Astrocyte (in vitro differentiated cells and primary cell): Measurements from ENCODE around the gene ITGAV. TPM values are rescaled to one million over a fixed set of nuclear protein-coding genes. Genes with fewer than 3 reads are reported as not detected.
A peak's percentile ranks its signal among the peaks of the same experiment; 100 is the strongest.

Experiments used
- DNase-seq: peaks from one replicate; pipeline ENCODE4 v3.0.0-alpha.2; 2010; ENCODE audit warnings: low read depth
- FAIRE-seq: peaks from 2 replicates; lab custom pipeline; 2011; peaks lifted over from hg19 to GRCh38; lab: Jason Lieb, UNC
- H2AFZ ChIP-seq: 2 replicates; pipeline ENCODE4 v1.6.0; 2012; ENCODE audit warnings: low read depth, low read length, inconsistent platforms
- H3K27ac ChIP-seq: 2 replicates; pipeline ENCODE4 v1.5.1; 2011; ENCODE audit warnings: low read depth, low read length, inconsistent platforms
- H3K27me3 ChIP-seq: 2 replicates; pipeline ENCODE4 v1.6.0; 2011; ENCODE audit warnings: low read length, inconsistent platforms; ENCODE audit not compliant: insufficient read depth
- H3K36me3 ChIP-seq: 2 replicates; pipeline ENCODE4 v1.5.1; 2011; ENCODE audit warnings: low read length, inconsistent platforms; ENCODE audit not compliant: insufficient read depth
- H3K4me1 ChIP-seq: 2 replicates; pipeline ENCODE4 v1.5.1; 2011; ENCODE audit warnings: low read length, inconsistent platforms; ENCODE audit not compliant: insufficient read depth
- H3K4me2 ChIP-seq: 2 replicates; pipeline ENCODE4 v1.6.0; 2012; ENCODE audit warnings: low read length, inconsistent platforms
- H3K4me3 ChIP-seq: 2 replicates; pipeline ENCODE4 v1.5.1; 2011; ENCODE audit warnings: low read depth, mild to moderate bottlenecking, low read length, inconsistent platforms; ENCODE audit not compliant: insufficient read depth
- H3K79me2 ChIP-seq: 2 replicates; pipeline ENCODE4 v1.6.0; 2012; ENCODE audit warnings: mild to moderate bottlenecking, low read length, inconsistent platforms; ENCODE audit not compliant: insufficient read depth
- H3K9ac ChIP-seq: 2 replicates; pipeline ENCODE4 v1.6.0; 2012; ENCODE audit warnings: mild to moderate bottlenecking, low read length, inconsistent platforms
- H3K9me3 ChIP-seq: 2 replicates; pipeline ENCODE4 v1.5.1; 2012; ENCODE audit warnings: low read depth, mild to moderate bottlenecking, low read length, inconsistent platforms; ENCODE audit not compliant: insufficient read depth
- H4K20me1 ChIP-seq: 2 replicates; pipeline ENCODE4 v1.6.0; 2012; ENCODE audit warnings: low read length, inconsistent platforms; ENCODE audit not compliant: insufficient read depth
- H3K27ac Mint-ChIP-seq: one replicate; pipeline ENCODE4 v1.8.0; 2021; ENCODE audit warnings: mild to moderate bottlenecking, mixed read lengths; ENCODE audit not compliant: unreplicated experiment
- H3K27me3 Mint-ChIP-seq: one replicate; pipeline ENCODE4 v1.8.0; 2021; ENCODE audit warnings: low read depth, mixed read lengths; ENCODE audit not compliant: unreplicated experiment
- H3K36me3 Mint-ChIP-seq: one replicate; pipeline ENCODE4 v1.8.0; 2021; ENCODE audit warnings: low read depth, mixed read lengths; ENCODE audit not compliant: unreplicated experiment
- H3K4me1 Mint-ChIP-seq: one replicate; pipeline ENCODE4 v1.8.0; 2021; ENCODE audit warnings: low read depth, mixed read lengths; ENCODE audit not compliant: unreplicated experiment
- H3K4me3 Mint-ChIP-seq: one replicate; pipeline ENCODE4 v1.8.0; 2021; ENCODE audit warnings: mild to moderate bottlenecking, moderate library complexity, mixed read lengths; ENCODE audit not compliant: unreplicated experiment
- H3K9me3 Mint-ChIP-seq: one replicate; pipeline ENCODE4 v1.8.0; 2021; ENCODE audit warnings: mild to moderate bottlenecking, mixed read lengths; ENCODE audit not compliant: unreplicated experiment
- EZH2 ChIP-seq: IDR thresholded peaks from 2 replicates; pipeline ENCODE4 v1.6.1; 2012; ENCODE audit warnings: mild to moderate bottlenecking, low read length, inconsistent platforms; ENCODE audit not compliant: insufficient read depth
- total RNA-seq: library from RNA; stranded (reverse); gene quantifications from 2 replicates; pipeline ENCODE4 v1.2.1, GENCODE V29; 2021
- TF ChIP-seq, protein P1 (sequence below): IDR thresholded peaks from 2 replicates; pipeline ENCODE4 v1.5.1; 2011; ENCODE audit warnings: low read depth, mild to moderate bottlenecking, inconsistent platforms, low read length, moderate library complexity; ENCODE audit not compliant: insufficient read depth

ITGAV gene
- total RNA-seq, 1 donor from 2014 or later, result 661 TPM

DNA sequence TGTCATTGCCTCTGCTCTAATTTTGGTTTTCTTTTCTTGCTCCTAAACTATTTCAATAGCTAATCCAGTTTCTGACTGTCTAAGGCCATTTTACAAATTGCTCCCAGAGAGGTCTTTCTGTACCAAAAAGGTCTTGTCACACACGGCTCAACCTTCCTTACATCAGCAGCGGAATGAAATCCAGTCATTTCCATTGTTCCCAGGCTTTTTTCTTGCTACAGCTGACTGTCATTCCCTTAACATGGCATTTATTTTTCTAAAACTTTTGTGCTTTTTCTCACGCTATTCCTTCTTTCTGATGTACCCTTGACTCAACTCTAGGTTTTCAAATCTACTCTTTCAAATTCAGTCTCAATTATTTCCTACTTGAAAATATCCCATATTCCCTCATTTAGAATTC lies 128.3 kb downstream of the ITGAV start:
- Histone ChIP-seq H4K20me1 (no peaks in the 10 kb centered on the region), H3K36me3 (no peaks in the 10 kb centered on the region), H3K4me2 (no peak overlapping the region), H3K9ac (no peak overlapping the region), H3K4me1 (no peaks in the 10 kb centered on the region), H3K27ac (no peak overlapping the region), H3K4me3 (no peak overlapping the region), H3K79me2 (no peaks in the 10 kb centered on the region), H3K27me3 (no peaks in the 10 kb centered on the region), H3K9me3 (no peaks in the 10 kb centered on the region), H2AFZ (no peak overlapping the region)
- H3K36me3 Mint-ChIP-seq, result no peaks in the 10 kb centered on the region
- H3K27ac Mint-ChIP-seq, result no peak overlapping the region
- no peak for TF ChIP-seq EZH2
- TF ChIP-seq, protein P1, sequence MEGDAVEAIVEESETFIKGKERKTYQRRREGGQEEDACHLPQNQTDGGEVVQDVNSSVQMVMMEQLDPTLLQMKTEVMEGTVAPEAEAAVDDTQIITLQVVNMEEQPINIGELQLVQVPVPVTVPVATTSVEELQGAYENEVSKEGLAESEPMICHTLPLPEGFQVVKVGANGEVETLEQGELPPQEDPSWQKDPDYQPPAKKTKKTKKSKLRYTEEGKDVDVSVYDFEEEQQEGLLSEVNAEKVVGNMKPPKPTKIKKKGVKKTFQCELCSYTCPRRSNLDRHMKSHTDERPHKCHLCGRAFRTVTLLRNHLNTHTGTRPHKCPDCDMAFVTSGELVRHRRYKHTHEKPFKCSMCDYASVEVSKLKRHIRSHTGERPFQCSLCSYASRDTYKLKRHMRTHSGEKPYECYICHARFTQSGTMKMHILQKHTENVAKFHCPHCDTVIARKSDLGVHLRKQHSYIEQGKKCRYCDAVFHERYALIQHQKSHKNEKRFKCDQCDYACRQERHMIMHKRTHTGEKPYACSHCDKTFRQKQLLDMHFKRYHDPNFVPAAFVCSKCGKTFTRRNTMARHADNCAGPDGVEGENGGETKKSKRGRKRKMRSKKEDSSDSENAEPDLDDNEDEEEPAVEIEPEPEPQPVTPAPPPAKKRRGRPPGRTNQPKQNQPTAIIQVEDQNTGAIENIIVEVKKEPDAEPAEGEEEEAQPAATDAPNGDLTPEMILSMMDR, result no peak
- H3K4me3 Mint-ChIP-seq, result no peak overlapping the region
- H3K27me3 Mint-ChIP-seq, result no peaks in the 10 kb centered on the region
- peak; percentile 5 for FAIRE-seq
- peaks cover 8% of the 10 kb centered on the region for H3K4me1 Mint-ChIP-seq
- DNase-seq, result no peak
- no peaks in the 10 kb centered on the region for H3K9me3 Mint-ChIP-seq

DNA sequence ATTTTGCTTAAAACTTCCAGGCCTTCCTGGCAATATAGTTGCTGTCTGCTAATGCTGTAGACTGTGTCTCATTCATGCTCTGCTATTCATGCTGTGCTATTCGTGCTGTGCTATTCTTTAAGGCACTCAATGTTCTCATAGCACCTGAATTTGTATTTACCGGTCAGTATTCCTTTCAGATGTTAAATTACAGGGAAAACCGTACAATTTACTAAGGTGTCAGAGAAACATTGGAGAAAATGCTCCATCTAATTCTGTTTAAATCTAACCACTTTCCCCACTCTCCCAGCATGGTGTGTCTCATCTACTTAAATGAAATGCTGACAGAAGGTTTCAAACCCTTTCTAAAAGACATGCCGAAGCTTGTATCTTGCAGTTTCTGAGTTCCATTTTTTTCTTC lies 129.0 kb downstream of the ITGAV start:
- DNase-seq (no peak), FAIRE-seq (no peak)
- no peak overlapping the region for H3K27ac ChIP-seq
- H3K27ac Mint-ChIP-seq, result no peak overlapping the region
- H3K27me3 ChIP-seq, result no peaks in the 10 kb centered on the region
- H2AFZ ChIP-seq, result no peak overlapping the region
- no peaks in the 10 kb centered on the region for H3K9me3 ChIP-seq
- H3K9me3 Mint-ChIP-seq, result no peaks in the 10 kb centered on the region
- H3K36me3 ChIP-seq, result no peaks in the 10 kb centered on the region
- no peaks in the 10 kb centered on the region for H4K20me1 ChIP-seq
- no peak overlapping the region for H3K4me3 ChIP-seq
- H3K9ac ChIP-seq, result no peak overlapping the region
- H3K36me3 Mint-ChIP-seq, result no peaks in the 10 kb centered on the region
- peak overlapping the region; percentile 3 for H3K4me2 ChIP-seq
- TF ChIP-seq, protein P1, result no peak
- TF ChIP-seq EZH2, result no peak
- H3K4me1 Mint-ChIP-seq, result peaks cover 8% of the 10 kb centered on the region
- no peaks in the 10 kb centered on the region for H3K79me2 ChIP-seq
- no peaks in the 10 kb centered on the region for H3K27me3 Mint-ChIP-seq
- no peak overlapping the region for H3K4me3 Mint-ChIP-seq
- H3K4me1 ChIP-seq, result no peaks in the 10 kb centered on the region

DNA sequence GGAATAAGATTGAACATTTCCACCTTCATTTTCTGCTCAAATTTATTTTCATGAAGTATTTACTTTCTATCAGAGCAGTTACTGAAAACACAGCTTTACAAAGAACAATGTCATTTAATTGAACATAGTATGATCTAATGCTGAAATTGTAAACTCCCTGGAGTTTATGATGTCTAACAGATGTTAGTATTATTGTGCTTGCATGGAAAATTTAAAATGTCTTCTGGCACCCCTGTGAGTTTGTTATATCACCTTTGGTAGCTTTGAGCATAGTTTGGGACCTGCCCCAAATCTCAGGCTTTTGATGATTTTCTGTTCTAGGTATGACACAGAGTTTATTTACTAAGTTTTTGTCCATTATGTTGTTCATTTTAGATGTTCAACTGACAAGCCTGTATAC lies 132.1 kb downstream of the ITGAV start:
- H3K4me3 Mint-ChIP-seq, result no peak overlapping the region
- DNase-seq (no peak), FAIRE-seq (no peak)
- H3K4me1 Mint-ChIP-seq, result peaks cover 10% of the 10 kb centered on the region
- no peak overlapping the region for H3K27ac Mint-ChIP-seq
- Histone ChIP-seq H3K4me1 (no peaks in the 10 kb centered on the region), H3K4me2 (no peak overlapping the region), H3K79me2 (no peaks in the 10 kb centered on the region), H3K36me3 (no peaks in the 10 kb centered on the region), H2AFZ (no peak overlapping the region), H3K27me3 (no peaks in the 10 kb centered on the region), H3K9ac (no peak overlapping the region), H3K4me3 (no peak overlapping the region), H3K27ac (no peak overlapping the region), H3K9me3 (no peaks in the 10 kb centered on the region), H4K20me1 (no peaks in the 10 kb centered on the region)
- no peak for TF ChIP-seq EZH2
- TF ChIP-seq, protein P1, result no peak
- H3K9me3 Mint-ChIP-seq, result no peaks in the 10 kb centered on the region
- H3K27me3 Mint-ChIP-seq, result no peaks in the 10 kb centered on the region
- H3K36me3 Mint-ChIP-seq, result peaks cover 5% of the 10 kb centered on the region
